Esophagus squamous epithelium (tissue), 5 donors: Measurements from ENCODE around the gene ADGRD1. TPM values are rescaled to one million over a fixed set of nuclear protein-coding genes. Genes with fewer than 3 reads are reported as not detected.

Source experiments
- DNase-seq: peaks from one replicate; lab custom pipeline; 2025; lab: John Stamatoyannopoulos, UW
- H3K27ac ChIP-seq, 4 donors: fragments of 200-600 bp; sonication (generic); one replicate each; pipeline ENCODE4 v1.5.1; 2016 to 2019; ENCODE audit warnings: mild to moderate bottlenecking in 1 of 4
- H3K27me3 ChIP-seq, 4 donors: fragments of 200-600 bp; sonication (generic); 1 replicate in 3 of 4; 2 replicates in 1 of 4; pipeline versions ENCODE4 v1.5.1 to v1.6.0; 2017 to 2021; ENCODE audit warnings: antibody characterized with exemption in 1 of 4
- H3K36me3 ChIP-seq, 3 donors: fragments of 200-600 bp; sonication (generic); one replicate each; pipeline ENCODE4 v1.5.1; 2016 to 2019
- H3K4me1 ChIP-seq, 3 donors: fragments of 200-600 bp; sonication (generic); one replicate each; pipeline ENCODE4 v1.5.1; 2017 to 2019
- H3K4me3 ChIP-seq, 4 donors: fragments of 200-600 bp; sonication (generic); 1 replicate in 3 of 4; 2 replicates in 1 of 4; pipeline ENCODE4 v1.5.1; 2016 to 2019; ENCODE audit warnings: mild to moderate bottlenecking in 2 of 4, moderate library complexity in 1 of 4
- H3K9me3 ChIP-seq, 3 donors: fragments of 200-600 bp; sonication (generic); one replicate each; pipeline ENCODE4 v1.5.1; 2016 to 2019
- POLR2A ChIP-seq, 4 donors: fragments of 450-650 bp; IDR thresholded peaks; one replicate each; pipeline ENCODE4 v1.6.1; 2017; ENCODE audit warnings: antibody characterized with exemption in 4 of 4, mild to moderate bottlenecking in 4 of 4, moderate library complexity in 3 of 4
- WGBS, 2 donors: methylation state at CpG; one replicate each; pipeline ENCODE4 v1.1.5; 2018; 5-methylcytosine and 5-hydroxymethylcytosine counted together
- intact Hi-C: fragments of 100-400 bp; cut with DNase I; formaldehyde crosslinking; loops from one replicate; pipeline ENCODE4 v1.15.0; 2022
- total RNA-seq, 4 donors: library from RNA; depleted of rRNA; stranded (reverse); fragments of >200 nt; gene quantifications; one replicate each; pipeline ENCODE4 v1.1.0, GENCODE V29; 2016
- TF ChIP-seq, protein P1 (sequence below), 6 experiments: fragments of 450-650 bp in 4 of 6; fragments of 200-600 bp in 2 of 6; sonication (generic) in 2 of 6; IDR thresholded peaks; one replicate each; pipeline ENCODE4 v1.5.1; 2016 to 2019; ENCODE audit warnings: antibody characterized with exemption in 6 of 6, mild to moderate bottlenecking in 4 of 6, moderate library complexity in 4 of 6
- donor health status: DM: yes; HTN: yes; CAD: no.

The ADGRD1 gene
- total RNA-seq, 4 donors from 2014 or later: 2.2 to 28.2 (median 8.8) TPM

DNA sequence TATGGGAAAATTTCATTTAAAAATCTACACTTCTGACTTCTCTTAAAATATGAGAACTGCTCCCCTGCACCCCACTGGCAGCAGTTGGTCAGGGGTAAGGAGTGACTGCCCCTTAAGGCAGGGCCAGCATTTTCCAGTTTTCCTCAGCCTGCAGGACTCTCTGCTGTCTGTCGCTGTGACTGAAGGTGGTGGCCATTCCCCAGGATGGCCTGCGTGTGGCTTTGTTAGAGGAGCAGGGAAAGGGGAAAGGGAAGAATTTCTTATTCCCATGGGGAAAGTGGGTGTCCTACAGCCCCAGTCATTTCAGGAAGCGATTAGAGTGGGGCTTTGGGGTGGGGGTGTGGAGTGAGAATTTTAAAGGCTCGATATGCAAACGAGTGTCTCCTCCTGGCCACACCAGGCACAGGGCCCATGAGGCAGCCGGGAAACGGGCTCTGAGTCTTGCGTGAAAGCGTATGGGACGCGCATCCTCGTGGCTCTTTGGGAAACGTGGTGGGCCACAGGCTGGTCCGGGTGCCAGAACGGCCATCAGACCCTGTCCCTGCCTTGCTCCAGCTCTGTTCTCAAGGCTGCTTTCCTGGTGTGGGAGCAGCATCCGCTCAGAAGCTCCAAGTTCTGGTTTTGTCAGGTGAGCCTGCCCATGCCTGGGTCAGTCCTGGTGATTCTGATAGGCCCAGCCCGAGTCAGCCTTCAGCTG is 23.5 kb downstream of the ADGRD1 start:
- H3K36me3 ChIP-seq: no peaks in the 10 kb centered on the region
- H3K27ac ChIP-seq: no peak overlapping the region
- WGBS, 2 donors: 76 to 91% methylated on average over 11 to 14 of the region's 17 CpGs
- peaks cover 0 to 7% (median 0%) of the 10 kb centered on the region in 4 donors for H3K27me3 ChIP-seq
- no peaks in the 10 kb centered on the region for H3K9me3 ChIP-seq
- H3K4me3 ChIP-seq: no peak overlapping the region
- intact Hi-C loops: no loop called here
- peaks cover 0 to 19% (median 0%) of the 10 kb centered on the region in 3 donors for H3K4me1 ChIP-seq
- TF ChIP-seq POLR2A (IDR thresholded peaks at IDR 0.05): no peak
- TF ChIP-seq, protein P1, sequence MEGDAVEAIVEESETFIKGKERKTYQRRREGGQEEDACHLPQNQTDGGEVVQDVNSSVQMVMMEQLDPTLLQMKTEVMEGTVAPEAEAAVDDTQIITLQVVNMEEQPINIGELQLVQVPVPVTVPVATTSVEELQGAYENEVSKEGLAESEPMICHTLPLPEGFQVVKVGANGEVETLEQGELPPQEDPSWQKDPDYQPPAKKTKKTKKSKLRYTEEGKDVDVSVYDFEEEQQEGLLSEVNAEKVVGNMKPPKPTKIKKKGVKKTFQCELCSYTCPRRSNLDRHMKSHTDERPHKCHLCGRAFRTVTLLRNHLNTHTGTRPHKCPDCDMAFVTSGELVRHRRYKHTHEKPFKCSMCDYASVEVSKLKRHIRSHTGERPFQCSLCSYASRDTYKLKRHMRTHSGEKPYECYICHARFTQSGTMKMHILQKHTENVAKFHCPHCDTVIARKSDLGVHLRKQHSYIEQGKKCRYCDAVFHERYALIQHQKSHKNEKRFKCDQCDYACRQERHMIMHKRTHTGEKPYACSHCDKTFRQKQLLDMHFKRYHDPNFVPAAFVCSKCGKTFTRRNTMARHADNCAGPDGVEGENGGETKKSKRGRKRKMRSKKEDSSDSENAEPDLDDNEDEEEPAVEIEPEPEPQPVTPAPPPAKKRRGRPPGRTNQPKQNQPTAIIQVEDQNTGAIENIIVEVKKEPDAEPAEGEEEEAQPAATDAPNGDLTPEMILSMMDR (IDR thresholded peaks at IDR 0.05): no peak
- DNase-seq: no peak

DNA sequence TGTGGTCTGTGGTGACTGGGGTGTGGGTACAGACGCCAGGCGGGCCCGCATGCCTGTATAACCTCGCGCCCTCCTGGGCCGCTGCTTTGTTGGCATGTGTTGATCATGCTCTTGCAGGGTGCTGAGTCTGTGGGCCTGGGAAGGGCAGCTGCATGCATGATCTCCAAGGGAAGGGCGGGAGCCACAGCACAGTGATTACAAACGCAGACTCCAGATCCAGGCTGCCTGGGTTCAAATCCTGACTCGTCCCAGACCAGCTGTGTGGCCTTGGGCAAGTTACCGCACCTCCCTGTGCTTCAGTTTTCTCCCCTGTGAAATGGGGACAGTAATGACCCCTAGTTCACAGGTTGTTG is 24.0 kb downstream of the ADGRD1 start:
- H3K27ac ChIP-seq: no peak overlapping the region
- DNase-seq: no peak

DNA sequence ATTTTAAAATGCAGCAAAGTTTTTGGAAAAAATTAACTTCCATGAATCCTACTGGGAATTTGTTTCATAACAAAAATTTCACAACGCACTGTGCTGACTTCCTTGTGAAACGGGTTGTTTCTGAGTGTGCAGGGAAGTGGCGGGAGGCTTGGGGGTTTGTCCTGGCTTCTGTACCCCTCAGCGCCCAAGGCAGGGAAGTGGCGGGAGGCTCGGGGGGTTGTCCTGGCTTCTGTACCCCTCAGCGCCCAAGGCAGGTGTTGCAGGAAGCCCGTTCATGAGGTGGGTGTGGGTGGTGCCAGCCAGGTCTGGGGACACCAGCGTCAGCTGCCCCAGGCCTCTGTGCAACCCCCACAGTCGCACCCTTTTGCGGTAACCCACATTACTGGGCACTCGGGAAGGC is 25.1 kb downstream of the ADGRD1 start:
- Histone ChIP-seq H3K4me3 (no peak overlapping the region), H3K36me3 (no peaks in the 10 kb centered on the region), H3K4me1 (peaks cover 0 to 11% (median 0%) of the 10 kb centered on the region in 3 donors), H3K27ac (no peak overlapping the region), H3K9me3 (no peaks in the 10 kb centered on the region), H3K27me3 (peaks cover 0 to 12% (median 0%) of the 10 kb centered on the region in 4 donors)
- WGBS, 2 donors: 78 to 81% methylated on average over 6 to 10 of the region's 12 CpGs
- DNase-seq: no peak
- TF ChIP-seq POLR2A (IDR thresholded peaks at IDR 0.05): no peak
- TF ChIP-seq, protein P1 (IDR thresholded peaks at IDR 0.05): no peak
- intact Hi-C loops: no loop called here

More for the DNA sequence above, 24.0 kb downstream of the ADGRD1 start:
- intact Hi-C loops: no loop called here
- 60 to 88% methylated on average over 1 to 8 of the region's 10 CpGs for WGBS, 2 donors
- no peak for TF ChIP-seq POLR2A (IDR thresholded peaks at IDR 0.05)
- TF ChIP-seq, protein P1 (IDR thresholded peaks at IDR 0.05): no peak
- Histone ChIP-seq H3K36me3 (no peaks in the 10 kb centered on the region), H3K9me3 (no peaks in the 10 kb centered on the region), H3K4me1 (peaks cover 0 to 17% (median 0%) of the 10 kb centered on the region in 3 donors), H3K27me3 (peaks cover 0 to 12% (median 0%) of the 10 kb centered on the region in 4 donors), H3K4me3 (no peak overlapping the region)

DNA sequence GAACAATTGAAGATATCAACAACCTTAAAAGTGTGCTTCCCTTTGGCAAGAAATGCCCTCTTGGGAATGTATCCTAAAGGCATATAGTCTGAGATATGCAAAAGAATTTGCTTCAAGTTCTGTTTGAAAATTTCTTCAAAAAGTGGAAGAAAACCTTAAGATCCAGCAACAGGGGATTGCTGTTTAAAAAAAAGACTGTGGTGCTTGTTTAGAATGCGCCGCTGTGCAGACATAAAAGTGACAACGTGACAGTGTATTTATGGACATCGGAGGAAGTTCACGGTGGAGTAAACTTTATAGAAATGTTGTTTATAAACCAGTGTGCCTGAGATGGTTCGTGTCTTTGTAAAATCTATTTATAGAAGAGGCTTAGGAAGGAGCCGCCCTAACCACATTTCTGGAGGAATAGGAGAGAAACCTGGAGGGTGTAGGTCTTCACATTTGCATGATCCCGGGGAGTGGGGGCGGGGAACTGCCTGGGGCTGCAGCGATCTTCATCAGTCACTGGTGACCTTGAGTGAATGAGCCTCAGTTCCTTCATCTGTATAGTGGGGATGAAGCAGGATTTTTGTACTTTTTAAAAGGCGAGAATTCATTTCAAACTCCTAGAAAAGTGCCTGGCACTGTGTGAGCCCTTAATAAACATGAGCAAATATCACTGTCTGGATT is 27.5 kb downstream of the ADGRD1 start:
- TF ChIP-seq, protein P1 (IDR thresholded peaks at IDR 0.05): no peak
- no peak for TF ChIP-seq POLR2A (IDR thresholded peaks at IDR 0.05)
- peaks cover 0 to 12% (median 0%) of the 10 kb centered on the region in 4 donors for H3K27me3 ChIP-seq
- intact Hi-C loops: no loop called here
- H3K4me1 ChIP-seq: peaks cover 0 to 11% (median 0%) of the 10 kb centered on the region in 3 donors
- no peak overlapping the region for H3K27ac ChIP-seq
- no peak for DNase-seq
- H3K9me3 ChIP-seq: no peaks in the 10 kb centered on the region
- H3K36me3 ChIP-seq: no peaks in the 10 kb centered on the region
- no peak overlapping the region for H3K4me3 ChIP-seq
- 24 to 34% methylated on average over 11 of the region's 11 CpGs for WGBS, 2 donors

DNA sequence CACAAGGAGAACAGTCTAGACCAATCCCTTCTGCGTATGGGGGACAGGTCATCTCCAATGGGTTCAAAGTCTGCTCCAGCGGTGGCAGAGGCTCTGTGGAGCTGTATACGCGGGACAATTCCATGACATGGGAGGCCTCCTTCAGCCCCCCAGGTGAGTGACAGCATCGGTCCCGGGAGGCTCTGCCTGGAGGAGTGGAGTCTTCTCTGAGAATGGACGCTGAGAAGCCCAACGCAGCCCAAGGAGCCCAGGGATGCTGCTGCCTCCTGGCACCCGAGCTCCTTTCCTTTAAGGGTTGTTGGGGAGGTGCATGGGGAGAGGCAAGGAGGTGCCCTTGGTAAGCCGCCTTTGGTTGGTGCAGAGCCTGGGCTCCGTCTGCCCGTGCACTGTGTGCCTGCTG is 28.2 kb downstream of the ADGRD1 start:
- TF ChIP-seq, protein P1 (IDR thresholded peaks at IDR 0.05): no peak
- TF ChIP-seq POLR2A (IDR thresholded peaks at IDR 0.05): no peak
- 89 to 91% methylated on average over 5 to 9 of the region's 12 CpGs for WGBS, 2 donors
- Histone ChIP-seq H3K4me3 (no peak overlapping the region), H3K36me3 (no peaks in the 10 kb centered on the region), H3K9me3 (no peaks in the 10 kb centered on the region), H3K27ac (no peak overlapping the region), H3K4me1 (peaks cover 0 to 11% (median 0%) of the 10 kb centered on the region in 3 donors), H3K27me3 (peaks cover 0 to 13% (median 0%) of the 10 kb centered on the region in 4 donors)
- DNase-seq: no peak
- intact Hi-C loops: no loop called here
